ENCODE measurements around the gene NPM1. TPM values are rescaled to one million over a fixed set of nuclear protein-coding genes. Genes with fewer than 3 reads are reported as not detected.
A peak's percentile ranks its signal among the peaks of the same experiment; 100 is the strongest.

Gene NPM1
- total RNA-seq, 1 experiment from 2014 or later, result 3,530 TPM

DNA sequence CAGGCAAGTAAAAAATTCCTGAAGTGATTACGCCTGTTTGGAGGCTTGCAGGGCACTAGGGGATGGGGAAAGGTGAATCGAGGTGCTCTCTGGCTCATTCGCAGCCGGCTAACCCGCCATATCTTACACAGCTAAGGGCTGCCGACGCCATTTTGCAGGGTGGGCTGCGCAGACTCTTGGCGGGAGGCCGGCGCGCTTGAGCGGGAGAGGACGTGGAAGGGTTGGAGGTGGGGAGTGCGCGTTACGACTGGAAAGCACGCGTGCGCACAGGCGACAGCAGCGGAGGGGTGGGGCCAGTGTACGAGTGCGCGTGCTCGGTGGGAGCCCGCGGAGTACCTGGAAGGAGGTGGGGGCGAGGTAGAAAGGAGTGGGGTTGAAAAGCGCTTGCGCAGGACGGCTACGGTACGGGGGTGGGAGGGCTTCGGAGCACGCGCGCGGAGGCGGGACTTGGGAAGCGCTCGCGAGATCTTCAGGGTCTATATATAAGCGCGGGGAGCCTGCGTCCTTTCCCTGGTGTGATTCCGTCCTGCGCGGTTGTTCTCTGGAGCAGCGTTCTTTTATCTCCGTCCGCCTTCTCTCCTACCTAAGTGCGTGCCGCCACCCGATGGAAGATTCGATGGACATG, at the start of gene NPM1 (continued):
- TF ChIP-seq, protein P1, sequence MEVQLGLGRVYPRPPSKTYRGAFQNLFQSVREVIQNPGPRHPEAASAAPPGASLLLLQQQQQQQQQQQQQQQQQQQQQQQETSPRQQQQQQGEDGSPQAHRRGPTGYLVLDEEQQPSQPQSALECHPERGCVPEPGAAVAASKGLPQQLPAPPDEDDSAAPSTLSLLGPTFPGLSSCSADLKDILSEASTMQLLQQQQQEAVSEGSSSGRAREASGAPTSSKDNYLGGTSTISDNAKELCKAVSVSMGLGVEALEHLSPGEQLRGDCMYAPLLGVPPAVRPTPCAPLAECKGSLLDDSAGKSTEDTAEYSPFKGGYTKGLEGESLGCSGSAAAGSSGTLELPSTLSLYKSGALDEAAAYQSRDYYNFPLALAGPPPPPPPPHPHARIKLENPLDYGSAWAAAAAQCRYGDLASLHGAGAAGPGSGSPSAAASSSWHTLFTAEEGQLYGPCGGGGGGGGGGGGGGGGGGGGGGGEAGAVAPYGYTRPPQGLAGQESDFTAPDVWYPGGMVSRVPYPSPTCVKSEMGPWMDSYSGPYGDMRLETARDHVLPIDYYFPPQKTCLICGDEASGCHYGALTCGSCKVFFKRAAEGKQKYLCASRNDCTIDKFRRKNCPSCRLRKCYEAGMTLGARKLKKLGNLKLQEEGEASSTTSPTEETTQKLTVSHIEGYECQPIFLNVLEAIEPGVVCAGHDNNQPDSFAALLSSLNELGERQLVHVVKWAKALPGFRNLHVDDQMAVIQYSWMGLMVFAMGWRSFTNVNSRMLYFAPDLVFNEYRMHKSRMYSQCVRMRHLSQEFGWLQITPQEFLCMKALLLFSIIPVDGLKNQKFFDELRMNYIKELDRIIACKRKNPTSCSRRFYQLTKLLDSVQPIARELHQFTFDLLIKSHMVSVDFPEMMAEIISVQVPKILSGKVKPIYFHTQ (CRISPR knock-in tag; IDR thresholded peaks at IDR 0.05), result no peak
- TF ChIP-seq FOXJ3 (CRISPR knock-in tag; IDR thresholded peaks at IDR 0.05; ENCODE audit: borderline replicate concordance) (no peak), IRF1 (CRISPR knock-in tag; IDR thresholded peaks at IDR 0.05) (0 out of 2 replicates have a peak, but pooled peaks have one; percentile 63), ZBTB21 (CRISPR knock-in tag; IDR thresholded peaks at IDR 0.05; ENCODE audit: borderline replicate concordance) (no peak), ATF1 (CRISPR knock-in tag; IDR thresholded peaks at IDR 0.05) (no peak), RORB (CRISPR knock-in tag; IDR thresholded peaks at IDR 0.05) (no peak), ZNF219 (CRISPR knock-in tag; IDR thresholded peaks at IDR 0.05; ENCODE audit: borderline replicate concordance) (no peak), GABPB1 (CRISPR knock-in tag; IDR thresholded peaks at IDR 0.05) (no peak), JUN (CRISPR knock-in tag; IDR thresholded peaks at IDR 0.05) (no peak; the same call in 1 of the 2 replicates)
- TF ChIP-seq, protein P2, sequence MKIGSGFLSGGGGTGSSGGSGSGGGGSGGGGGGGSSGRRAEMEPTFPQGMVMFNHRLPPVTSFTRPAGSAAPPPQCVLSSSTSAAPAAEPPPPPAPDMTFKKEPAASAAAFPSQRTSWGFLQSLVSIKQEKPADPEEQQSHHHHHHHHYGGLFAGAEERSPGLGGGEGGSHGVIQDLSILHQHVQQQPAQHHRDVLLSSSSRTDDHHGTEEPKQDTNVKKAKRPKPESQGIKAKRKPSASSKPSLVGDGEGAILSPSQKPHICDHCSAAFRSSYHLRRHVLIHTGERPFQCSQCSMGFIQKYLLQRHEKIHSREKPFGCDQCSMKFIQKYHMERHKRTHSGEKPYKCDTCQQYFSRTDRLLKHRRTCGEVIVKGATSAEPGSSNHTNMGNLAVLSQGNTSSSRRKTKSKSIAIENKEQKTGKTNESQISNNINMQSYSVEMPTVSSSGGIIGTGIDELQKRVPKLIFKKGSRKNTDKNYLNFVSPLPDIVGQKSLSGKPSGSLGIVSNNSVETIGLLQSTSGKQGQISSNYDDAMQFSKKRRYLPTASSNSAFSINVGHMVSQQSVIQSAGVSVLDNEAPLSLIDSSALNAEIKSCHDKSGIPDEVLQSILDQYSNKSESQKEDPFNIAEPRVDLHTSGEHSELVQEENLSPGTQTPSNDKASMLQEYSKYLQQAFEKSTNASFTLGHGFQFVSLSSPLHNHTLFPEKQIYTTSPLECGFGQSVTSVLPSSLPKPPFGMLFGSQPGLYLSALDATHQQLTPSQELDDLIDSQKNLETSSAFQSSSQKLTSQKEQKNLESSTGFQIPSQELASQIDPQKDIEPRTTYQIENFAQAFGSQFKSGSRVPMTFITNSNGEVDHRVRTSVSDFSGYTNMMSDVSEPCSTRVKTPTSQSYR (CRISPR knock-in tag; IDR thresholded peaks at IDR 0.05), result no peak
- TF ChIP-seq, protein P3, sequence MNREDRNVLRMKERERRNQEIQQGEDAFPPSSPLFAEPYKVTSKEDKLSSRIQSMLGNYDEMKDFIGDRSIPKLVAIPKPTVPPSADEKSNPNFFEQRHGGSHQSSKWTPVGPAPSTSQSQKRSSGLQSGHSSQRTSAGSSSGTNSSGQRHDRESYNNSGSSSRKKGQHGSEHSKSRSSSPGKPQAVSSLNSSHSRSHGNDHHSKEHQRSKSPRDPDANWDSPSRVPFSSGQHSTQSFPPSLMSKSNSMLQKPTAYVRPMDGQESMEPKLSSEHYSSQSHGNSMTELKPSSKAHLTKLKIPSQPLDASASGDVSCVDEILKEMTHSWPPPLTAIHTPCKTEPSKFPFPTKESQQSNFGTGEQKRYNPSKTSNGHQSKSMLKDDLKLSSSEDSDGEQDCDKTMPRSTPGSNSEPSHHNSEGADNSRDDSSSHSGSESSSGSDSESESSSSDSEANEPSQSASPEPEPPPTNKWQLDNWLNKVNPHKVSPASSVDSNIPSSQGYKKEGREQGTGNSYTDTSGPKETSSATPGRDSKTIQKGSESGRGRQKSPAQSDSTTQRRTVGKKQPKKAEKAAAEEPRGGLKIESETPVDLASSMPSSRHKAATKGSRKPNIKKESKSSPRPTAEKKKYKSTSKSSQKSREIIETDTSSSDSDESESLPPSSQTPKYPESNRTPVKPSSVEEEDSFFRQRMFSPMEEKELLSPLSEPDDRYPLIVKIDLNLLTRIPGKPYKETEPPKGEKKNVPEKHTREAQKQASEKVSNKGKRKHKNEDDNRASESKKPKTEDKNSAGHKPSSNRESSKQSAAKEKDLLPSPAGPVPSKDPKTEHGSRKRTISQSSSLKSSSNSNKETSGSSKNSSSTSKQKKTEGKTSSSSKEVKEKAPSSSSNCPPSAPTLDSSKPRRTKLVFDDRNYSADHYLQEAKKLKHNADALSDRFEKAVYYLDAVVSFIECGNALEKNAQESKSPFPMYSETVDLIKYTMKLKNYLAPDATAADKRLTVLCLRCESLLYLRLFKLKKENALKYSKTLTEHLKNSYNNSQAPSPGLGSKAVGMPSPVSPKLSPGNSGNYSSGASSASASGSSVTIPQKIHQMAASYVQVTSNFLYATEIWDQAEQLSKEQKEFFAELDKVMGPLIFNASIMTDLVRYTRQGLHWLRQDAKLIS (CRISPR knock-in tag; IDR thresholded peaks at IDR 0.05; ENCODE audit: borderline replicate concordance), result 0 out of 2 replicates have a peak, but pooled peaks have one; percentile 17
- TF ChIP-seq, protein P4, sequence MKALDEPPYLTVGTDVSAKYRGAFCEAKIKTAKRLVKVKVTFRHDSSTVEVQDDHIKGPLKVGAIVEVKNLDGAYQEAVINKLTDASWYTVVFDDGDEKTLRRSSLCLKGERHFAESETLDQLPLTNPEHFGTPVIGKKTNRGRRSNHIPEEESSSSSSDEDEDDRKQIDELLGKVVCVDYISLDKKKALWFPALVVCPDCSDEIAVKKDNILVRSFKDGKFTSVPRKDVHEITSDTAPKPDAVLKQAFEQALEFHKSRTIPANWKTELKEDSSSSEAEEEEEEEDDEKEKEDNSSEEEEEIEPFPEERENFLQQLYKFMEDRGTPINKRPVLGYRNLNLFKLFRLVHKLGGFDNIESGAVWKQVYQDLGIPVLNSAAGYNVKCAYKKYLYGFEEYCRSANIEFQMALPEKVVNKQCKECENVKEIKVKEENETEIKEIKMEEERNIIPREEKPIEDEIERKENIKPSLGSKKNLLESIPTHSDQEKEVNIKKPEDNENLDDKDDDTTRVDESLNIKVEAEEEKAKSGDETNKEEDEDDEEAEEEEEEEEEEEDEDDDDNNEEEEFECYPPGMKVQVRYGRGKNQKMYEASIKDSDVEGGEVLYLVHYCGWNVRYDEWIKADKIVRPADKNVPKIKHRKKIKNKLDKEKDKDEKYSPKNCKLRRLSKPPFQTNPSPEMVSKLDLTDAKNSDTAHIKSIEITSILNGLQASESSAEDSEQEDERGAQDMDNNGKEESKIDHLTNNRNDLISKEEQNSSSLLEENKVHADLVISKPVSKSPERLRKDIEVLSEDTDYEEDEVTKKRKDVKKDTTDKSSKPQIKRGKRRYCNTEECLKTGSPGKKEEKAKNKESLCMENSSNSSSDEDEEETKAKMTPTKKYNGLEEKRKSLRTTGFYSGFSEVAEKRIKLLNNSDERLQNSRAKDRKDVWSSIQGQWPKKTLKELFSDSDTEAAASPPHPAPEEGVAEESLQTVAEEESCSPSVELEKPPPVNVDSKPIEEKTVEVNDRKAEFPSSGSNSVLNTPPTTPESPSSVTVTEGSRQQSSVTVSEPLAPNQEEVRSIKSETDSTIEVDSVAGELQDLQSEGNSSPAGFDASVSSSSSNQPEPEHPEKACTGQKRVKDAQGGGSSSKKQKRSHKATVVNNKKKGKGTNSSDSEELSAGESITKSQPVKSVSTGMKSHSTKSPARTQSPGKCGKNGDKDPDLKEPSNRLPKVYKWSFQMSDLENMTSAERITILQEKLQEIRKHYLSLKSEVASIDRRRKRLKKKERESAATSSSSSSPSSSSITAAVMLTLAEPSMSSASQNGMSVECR (CRISPR knock-in tag; IDR thresholded peaks at IDR 0.05; ENCODE audit: borderline replicate concordance), result no peak
- TF ChIP-seq, protein P5, sequence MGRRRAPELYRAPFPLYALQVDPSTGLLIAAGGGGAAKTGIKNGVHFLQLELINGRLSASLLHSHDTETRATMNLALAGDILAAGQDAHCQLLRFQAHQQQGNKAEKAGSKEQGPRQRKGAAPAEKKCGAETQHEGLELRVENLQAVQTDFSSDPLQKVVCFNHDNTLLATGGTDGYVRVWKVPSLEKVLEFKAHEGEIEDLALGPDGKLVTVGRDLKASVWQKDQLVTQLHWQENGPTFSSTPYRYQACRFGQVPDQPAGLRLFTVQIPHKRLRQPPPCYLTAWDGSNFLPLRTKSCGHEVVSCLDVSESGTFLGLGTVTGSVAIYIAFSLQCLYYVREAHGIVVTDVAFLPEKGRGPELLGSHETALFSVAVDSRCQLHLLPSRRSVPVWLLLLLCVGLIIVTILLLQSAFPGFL (CRISPR knock-in tag; IDR thresholded peaks at IDR 0.05; ENCODE audit: borderline replicate concordance), result no peak
- TF ChIP-seq, protein P6, sequence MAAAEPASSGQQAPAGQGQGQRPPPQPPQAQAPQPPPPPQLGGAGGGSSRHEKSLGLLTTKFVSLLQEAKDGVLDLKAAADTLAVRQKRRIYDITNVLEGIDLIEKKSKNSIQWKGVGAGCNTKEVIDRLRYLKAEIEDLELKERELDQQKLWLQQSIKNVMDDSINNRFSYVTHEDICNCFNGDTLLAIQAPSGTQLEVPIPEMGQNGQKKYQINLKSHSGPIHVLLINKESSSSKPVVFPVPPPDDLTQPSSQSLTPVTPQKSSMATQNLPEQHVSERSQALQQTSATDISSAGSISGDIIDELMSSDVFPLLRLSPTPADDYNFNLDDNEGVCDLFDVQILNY (CRISPR knock-in tag; IDR thresholded peaks at IDR 0.05), result peak; percentile 97
- TF ChIP-seq, protein P7, sequence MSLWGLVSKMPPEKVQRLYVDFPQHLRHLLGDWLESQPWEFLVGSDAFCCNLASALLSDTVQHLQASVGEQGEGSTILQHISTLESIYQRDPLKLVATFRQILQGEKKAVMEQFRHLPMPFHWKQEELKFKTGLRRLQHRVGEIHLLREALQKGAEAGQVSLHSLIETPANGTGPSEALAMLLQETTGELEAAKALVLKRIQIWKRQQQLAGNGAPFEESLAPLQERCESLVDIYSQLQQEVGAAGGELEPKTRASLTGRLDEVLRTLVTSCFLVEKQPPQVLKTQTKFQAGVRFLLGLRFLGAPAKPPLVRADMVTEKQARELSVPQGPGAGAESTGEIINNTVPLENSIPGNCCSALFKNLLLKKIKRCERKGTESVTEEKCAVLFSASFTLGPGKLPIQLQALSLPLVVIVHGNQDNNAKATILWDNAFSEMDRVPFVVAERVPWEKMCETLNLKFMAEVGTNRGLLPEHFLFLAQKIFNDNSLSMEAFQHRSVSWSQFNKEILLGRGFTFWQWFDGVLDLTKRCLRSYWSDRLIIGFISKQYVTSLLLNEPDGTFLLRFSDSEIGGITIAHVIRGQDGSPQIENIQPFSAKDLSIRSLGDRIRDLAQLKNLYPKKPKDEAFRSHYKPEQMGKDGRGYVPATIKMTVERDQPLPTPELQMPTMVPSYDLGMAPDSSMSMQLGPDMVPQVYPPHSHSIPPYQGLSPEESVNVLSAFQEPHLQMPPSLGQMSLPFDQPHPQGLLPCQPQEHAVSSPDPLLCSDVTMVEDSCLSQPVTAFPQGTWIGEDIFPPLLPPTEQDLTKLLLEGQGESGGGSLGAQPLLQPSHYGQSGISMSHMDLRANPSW (CRISPR knock-in tag; conservative IDR thresholded peaks at IDR 0.05; ENCODE audit: low read depth), result no peak
- TF ChIP-seq, protein P8, sequence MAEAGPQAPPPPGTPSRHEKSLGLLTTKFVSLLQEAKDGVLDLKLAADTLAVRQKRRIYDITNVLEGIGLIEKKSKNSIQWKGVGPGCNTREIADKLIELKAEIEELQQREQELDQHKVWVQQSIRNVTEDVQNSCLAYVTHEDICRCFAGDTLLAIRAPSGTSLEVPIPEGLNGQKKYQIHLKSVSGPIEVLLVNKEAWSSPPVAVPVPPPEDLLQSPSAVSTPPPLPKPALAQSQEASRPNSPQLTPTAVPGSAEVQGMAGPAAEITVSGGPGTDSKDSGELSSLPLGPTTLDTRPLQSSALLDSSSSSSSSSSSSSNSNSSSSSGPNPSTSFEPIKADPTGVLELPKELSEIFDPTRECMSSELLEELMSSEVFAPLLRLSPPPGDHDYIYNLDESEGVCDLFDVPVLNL (CRISPR knock-in tag; IDR thresholded peaks at IDR 0.05; ENCODE audit: borderline replicate concordance, low read depth), result peak; percentile 86; the same call in 1 of the 2 replicates
